HG02798 (cell line): Measurements from ENCODE around the gene DHDH.

Experiments used
- ATAC-seq: cut with Tn5 transposase; IDR thresholded peaks from one replicate; pipeline ENCODE4 v1.9.1; 2021; ENCODE audit warnings: mild to moderate bottlenecking; ENCODE audit not compliant: unreplicated experiment, poor library complexity

The DHDH gene

GRCh38 chr19:48965040-48965805 lies 31.7 kb downstream of the DHDH start, which contains the start of gene FTL:
Gene FTL, plus strand, starts transcription at chr19:48965309. Its CDS starts 199 bp downstream, at chr19:48965508.
- peak; percentile 69 for ATAC-seq

GRCh38 chr19:48965806-48966540 lies 32.5 kb downstream of the DHDH start:
- peak; percentile 23 for ATAC-seq

DNA sequence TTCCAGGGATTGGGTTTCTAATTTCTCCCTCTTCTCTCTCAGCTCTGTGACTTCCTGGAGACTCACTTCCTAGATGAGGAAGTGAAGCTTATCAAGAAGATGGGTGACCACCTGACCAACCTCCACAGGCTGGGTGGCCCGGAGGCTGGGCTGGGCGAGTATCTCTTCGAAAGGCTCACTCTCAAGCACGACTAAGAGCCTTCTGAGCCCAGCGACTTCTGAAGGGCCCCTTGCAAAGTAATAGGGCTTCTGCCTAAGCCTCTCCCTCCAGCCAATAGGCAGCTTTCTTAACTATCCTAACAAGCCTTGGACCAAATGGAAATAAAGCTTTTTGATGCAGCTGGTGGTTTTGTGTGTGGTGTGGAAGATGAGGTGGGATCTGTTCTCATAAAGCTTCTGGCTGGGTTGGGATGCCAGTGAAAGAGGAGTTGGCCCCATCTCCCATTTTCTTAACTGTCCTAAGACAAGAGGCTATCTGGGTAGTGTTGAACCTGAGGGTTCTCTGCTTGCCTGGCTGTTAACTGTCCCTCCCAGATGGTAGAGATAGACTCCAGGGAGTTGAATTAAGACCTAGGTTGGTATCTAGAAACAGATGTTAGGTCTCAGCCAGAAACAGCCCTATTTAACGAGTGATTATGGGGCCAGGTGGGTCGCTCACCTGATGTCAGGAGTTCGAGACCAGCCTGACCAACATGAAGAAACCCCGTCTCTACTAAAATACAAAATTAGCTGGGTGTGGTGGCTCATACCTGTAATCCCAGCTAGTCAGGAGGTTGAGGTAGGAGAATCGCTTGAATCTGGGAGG lies 33.2 kb downstream of the DHDH start:
- ATAC-seq: no peak

DNA sequence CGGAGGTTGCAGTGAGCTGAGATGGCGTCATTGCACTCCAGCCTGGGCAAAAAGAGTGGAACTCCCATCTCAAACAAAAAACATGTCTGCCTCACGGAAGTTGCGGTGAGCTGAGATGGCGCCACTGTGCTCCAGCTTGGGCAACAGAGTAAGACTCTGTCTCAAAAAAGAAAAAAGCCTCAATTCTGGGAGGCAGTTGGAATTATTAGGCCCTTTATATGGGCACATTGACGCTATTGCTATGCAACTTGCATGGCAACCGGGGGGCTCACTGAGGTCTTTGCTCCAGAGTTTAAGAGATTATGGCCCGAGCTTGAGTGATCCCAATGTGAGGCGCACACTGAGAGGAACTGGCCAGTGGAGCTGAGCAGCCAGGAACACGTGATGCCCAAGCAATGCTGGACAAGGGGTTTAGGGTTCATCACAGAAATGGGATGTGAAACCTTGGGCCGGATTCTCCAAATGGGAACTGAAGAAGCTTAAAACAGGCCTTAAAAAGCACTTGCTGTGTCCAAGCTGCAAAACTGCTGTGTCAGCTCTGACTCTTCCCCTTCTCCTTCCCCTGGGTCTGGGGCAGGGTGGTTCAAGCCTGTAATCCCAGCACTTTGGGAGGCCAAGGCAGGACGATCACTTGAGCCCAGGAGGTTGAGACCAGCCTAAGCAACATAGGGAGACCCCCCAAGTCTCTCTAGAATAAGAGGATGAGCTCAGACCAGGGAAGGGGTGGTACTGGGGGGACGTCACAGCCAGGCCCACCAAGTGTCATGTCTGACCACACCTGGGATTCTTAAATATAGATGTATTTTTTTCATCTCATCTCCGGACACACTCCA lies 34.1 kb downstream of the DHDH start:
- ATAC-seq: no peak

DNA sequence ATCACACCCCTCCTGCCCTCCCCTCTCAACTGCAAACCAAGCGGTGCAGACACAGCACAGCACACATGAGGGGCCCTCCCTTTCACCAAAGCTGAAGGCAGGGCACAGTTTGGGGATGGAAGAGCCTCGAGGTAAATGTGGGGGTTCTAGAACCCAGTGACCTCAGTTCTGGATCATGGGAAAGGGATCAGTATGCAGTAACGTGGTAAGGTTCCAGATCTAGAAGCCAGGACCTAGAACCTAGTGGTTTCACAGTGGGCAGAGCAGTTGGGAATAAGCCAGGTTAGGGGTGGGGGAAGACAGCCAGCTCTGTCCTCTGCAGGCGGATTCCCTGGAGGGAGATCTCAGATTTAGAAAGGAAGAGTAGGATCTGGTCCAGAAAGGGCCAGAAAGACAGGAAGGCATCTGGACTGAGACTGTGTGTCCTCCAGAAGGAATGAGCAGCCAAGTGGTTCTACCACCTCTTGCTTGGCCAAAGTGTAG lies 34.7 kb downstream of the DHDH start:
- ATAC-seq: no peak

DNA sequence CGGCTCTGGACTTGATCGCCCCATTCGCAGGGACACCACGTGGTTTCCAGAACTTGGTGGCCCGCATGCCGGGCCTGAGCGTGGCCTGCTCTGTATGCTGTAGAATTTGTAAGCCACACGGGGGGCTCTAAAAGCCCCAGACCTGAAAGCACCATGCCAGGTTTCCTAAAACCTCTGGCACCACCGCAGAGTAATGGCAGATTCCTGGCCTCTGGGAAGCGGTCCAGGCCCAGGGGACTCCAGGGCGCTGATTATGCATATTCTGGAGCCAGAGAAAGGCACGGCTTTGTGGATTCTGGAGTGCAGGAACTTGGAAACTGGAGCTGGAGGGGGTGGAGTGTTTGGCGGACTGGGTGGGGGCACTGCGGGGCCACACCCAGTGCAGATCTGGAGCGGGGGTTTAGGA lies 35.3 kb downstream of the DHDH start:
- ATAC-seq: no peak

DNA sequence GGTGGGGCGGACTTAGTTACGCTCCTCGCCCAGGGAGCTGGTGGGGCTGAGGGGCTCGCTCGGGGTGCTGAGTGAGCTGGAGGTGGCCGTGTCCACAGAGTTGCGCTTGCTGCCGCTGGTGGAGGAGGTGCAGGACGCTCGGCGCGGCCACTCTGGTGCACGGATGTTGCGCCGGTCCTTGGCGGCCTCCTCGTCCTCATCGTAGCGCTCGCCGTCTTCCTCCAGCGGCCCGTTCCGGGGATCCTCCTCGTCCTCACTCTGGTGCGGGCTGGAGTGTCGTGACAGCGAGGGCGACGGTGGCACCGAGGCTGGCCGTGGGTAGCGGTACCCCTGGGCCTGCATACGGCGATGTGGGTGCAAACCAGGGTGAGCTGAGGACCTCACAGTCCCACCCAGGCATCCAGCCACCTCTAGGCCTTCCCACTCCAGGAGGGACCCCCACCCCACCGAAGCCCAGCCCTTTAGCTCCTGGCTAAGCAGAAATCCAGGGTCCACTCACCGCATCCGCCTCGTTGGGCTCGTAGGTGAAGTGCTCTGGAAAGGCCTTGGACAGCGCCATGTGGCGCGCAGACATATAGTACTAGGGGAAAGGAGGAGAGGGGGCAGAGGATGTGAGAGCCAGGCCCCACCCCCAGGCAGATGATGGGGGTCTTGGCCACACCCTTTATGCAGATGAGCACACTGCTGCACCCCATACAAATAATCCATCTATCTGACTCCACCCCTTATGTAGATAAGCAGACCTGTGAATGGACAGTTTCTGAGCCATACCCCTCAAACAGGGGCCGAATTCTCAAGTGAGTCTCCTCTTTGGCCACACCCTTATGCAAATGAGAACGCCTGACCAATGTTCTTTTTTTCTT lies 36.0 kb downstream of the DHDH start:
- ATAC-seq: no peak

GRCh38 chr19:48970139-48970766 lies 36.8 kb downstream of the DHDH start:
- ATAC-seq: no peak

DNA sequence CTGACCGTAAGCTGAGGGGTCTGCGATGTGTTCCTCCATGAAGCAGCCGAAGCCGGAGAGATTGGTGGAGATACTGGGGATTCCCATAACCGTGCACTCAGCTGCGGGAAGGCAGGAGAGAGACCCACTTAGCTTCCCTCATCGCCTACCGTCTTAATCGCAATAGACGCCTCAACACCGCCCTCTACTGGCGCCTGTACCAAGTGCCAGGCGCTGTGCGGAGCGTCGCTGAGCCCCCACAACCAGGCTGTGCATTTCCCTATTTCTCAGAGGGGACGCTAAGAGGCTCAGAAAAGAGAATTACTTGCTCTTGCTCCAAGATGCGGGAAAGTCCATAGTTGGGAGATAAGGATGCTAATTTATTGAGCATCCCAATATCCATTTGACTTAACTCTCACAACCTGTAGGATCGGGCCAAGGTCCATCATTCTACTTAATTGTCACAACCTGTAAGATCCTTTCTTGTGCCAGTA lies 37.5 kb downstream of the DHDH start:
- ATAC-seq: no peak

DNA sequence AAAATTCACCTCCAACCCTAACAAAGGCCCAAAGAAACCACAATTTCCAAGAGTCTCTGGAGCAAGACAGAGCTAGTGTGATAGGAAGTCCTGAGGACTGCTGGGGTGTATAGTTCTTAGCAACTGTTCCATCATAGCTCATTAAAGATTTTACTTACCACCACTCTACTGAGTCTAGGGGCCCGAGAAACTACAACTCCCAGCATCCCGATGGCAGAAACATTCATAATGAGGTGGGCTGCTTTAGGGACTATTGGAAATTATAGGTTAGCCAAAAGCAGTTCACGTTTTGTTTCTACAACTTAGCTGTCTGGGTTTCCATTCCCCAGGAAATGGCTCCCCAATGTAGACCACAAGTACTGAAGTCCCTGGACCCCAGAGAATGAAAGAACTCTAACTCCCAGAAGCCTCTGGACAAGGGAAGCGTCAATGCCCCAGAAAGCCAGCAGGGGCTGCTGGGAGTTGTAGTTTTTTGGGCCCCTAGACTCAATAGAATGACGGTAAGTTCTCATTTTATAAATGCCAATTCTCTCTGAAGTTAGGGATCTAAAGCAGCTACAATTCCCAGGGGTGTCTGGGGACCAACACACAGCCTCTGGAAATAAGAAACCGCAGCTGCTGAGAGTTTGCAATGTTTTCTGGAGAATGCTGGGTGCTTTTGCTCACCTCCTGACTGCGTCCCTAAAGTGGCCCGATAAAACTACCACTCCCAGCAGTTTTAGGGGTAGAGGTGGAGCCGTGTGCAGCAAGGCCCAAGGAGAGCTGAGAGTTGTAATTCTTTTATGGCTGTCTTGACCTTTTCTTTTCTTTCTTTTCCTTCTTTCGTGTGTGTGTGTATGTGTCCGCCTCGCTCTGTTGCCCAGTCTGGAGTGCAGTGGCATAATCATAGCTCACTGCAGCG lies 42.7 kb downstream of the DHDH start:
- no peak for ATAC-seq

- no peak for ATAC-seq
These were observed 43.6 kb downstream of the DHDH start for GRCh38 chr19:48977061-48977460.

DNA sequence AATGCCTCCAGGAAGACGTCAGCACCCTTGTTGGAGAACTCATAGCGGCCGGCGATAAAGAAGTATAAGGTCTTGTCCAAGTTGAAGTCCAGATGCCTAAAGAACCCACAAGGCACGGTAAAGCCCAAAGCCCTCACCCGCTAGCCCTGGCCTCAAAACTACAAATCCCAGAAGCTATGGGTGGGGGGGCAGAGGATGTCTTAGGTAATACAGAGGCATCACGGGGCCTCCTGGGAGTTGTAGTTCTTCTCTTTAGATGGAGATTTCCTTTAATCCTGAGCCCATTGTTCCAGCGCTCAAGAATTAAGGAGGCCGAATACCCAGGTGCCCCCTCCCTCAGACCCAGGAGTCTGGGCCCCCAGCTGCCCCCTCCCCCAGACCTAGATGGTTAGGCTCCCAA lies 48.8 kb downstream of the DHDH start:
- no peak for ATAC-seq

DNA sequence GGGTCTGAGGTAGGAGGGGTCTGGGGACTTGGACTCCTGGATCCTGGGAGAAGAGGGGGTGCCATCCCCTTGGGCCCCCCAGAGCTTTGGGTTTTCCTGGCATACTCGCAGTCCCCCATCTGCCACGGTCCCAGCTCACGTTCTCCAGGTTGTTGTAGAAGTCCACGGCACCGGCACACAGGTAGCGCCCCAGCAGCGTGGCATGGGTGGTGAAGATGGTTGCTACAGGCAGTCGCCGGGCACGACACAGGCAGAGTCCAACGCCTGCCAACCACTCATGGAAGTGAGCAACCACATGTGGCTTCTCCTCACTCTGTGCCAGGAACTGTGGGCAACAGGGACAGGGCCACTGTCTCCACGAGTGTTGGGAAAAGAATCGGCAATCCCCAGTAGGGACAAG lies 52.2 kb downstream of the DHDH start:
- no peak for ATAC-seq

DNA sequence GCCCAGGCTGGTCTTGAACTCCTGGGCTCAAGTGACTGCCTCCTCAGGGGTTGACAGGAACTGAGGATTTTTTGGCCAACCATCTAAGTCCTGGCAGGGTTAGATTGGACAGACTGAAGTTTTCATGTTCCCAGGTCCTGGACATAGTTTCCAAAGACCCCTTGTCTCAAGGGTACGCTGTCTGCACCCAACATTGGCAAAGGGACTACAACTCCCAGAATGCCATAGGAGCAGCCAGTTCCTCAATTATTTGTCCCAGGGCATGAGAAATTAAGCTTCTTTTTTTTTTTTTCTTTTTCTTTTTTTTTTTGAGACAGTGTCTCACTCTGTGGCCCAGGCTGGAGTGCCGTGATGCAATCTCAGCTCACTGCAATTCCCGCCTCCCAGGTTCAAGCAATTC lies 52.7 kb downstream of the DHDH start:
- ATAC-seq: no peak

- ATAC-seq: no peak
These were observed 53.8 kb downstream of the DHDH start for GRCh38 chr19:48987323-48987722.

- ATAC-seq: no peak
These were observed 54.8 kb downstream of the DHDH start for GRCh38 chr19:48988286-48988685.

DNA sequence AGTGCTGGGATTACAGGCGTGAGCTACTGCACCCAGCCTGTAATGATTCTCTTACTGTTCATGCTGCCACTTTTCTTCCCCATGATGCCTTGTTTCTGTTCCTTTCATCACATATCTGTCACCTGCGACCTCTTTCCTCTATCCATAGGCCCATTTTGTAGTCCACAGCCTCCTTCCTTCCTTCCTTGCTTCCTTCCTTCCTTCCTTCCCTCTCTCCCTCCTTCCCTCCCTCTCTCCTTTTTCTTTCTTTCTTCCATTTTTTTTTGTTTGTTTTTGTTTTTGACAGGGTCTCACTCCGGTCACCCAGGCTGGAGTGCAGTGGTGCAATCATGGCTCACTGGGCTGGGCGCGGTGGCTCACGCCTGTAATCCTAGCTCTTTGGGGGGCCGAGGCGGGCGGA lies 55.4 kb downstream of the DHDH start:
- ATAC-seq: no peak
